NAMALWA (cell line): ENCODE data around the gene TMEM94.
"Not testable (repeated sequence)": the region's sequence is repeated elsewhere in the genome, so short reads cannot be mapped to it uniquely, and the experiment has no call there.

Source experiments
- DNase-seq: peaks from one replicate; pipeline ENCODE4 v3.0.0-alpha.2; 2015; ENCODE audit warnings: low spot score

TMEM94 gene

DNA sequence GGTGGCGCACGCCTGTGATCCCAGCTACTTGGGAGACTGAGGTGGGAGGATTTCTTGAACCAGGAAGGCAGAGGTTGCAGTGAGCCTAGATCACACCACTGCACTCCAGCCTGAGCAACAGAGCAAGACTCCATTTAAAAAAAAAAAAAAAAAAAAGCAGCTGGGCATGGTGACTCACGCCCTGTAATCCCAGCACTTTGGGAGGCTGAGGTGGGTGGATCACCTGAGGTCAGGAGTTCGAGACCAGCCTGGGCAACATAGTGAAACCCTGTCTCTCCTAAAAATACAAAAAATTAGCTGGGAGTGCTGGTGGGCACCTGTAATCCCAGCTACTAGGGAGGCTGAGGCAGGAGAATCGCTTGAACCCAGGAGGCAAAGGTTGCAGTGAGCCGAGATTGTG, 10.5 kb upstream of the TMEM94 start:
- not testable (repeated sequence) for DNase-seq

DNA sequence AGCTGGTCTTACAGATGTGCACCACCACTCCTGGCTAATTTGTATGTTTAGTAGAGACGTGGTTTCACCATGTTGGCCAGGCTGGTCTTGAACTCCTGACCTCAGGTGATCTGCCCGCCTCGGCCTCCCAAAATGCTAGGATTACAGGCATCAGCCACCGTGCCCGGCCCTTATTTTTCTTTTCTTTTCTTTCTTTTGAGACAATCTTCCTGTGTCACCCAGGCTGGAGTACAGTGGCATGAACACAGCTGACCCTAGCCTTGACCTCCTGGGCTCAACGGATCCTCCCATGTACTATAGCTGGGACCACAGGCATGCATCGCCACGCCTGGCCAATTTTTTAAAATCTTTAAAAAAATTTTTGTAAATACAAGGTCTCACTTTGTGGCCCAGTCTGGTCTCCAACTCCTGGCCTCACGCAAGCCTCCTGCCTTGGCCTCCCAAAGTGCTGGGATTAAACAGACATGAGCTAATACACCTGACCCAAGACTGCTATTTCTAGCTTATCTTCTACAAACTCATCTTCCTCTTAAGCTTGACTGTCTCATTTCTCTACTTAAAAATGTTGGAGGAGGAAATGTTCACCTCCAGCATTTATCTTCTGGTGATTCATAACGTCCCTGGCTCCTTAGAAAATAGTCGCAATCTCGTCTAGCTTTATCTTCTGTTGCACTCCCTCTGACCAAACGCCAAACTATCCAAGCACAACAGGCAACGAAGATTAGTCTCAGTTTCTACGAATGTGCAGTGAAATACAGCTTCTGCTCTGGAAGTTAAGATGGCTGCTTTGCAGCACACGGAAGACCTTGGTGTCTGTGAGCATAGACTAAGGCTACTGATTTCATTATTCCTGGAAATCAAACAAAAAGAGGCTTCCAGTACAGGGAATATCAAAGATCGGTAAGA, 8.2 kb upstream of the TMEM94 start:
- DNase-seq = no peak

DNA sequence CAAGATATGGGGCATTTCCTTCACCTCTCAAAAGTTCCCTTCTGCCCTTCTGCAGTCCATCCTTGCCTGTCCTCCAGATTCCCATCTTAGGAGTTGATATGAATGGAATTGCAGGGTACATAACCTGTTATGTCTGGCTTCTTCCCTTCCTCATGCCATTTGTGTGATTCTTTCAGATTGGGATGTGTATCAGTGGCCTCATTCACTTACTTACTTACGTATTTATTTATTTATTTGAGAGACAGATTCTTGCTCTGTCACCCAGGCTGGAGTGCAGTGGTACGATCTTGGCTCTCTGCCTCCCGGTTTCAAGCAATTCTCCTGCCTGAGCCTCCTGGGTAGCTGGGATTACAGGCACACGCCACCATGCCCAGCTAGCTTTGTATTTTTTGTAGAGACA, 6.2 kb upstream of the TMEM94 start:
- no peak for DNase-seq

DNA sequence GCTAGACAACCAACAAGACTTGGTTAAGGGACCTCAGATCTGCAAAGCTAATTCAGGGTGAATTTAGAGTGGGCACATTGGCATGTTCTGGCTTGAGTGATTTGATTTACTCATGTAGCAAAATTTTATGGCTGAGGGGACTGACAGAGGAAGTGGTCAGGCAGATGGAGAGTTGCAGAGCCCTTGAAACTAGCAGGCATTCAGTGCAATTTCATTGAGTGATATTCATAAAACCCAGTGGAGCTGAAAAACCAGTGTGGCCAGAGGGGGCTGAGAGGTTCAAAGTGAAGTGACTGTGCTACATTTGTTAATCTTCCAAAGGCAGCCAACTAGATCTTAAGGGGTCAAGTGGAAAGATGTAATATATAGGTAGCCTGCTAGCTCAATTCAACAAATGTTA, 2.2 kb upstream of the TMEM94 start:
- DNase-seq = peak; percentile 39

DNA sequence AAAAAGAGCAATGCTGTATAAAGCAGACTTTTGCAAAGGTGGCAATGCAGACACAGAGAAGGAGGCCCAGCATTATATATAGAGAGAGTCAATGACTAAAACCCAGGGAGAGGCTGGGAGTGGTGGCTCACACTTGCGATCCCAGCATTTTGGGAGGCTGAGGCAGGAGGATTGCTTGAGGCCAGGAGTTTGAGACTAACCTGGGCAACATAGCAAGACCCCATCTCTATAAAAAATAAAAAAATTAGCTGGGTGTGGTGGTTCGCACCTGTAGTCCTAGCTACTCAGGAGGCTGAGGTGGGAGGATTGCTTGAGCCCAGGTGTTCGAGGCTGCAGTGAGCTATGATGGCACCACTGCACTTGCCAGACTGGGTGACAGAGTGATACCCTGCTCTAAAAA, 1.8 kb upstream of the TMEM94 start:
- DNase-seq = not testable (repeated sequence)

DNA sequence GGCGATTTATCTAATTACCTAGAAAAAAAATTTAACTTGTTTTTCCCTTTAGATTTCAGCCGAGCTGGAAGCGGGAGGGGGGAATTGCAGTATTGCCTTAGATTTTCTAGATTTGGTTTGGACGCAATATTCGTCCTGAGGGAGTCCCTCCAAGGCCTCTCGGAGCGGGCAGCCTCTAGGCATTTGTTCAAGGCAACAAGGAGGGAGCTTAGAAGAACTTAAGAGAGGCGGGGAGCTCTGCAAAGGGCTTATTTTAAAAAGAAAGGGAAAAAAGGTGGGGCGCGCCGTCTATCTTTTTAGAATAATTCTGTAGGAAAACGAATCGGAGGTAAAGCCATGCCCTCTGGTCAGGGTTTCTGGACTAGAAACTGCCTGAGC, 407 bp upstream of the TMEM94 start:
- DNase-seq = no peak

DNA sequence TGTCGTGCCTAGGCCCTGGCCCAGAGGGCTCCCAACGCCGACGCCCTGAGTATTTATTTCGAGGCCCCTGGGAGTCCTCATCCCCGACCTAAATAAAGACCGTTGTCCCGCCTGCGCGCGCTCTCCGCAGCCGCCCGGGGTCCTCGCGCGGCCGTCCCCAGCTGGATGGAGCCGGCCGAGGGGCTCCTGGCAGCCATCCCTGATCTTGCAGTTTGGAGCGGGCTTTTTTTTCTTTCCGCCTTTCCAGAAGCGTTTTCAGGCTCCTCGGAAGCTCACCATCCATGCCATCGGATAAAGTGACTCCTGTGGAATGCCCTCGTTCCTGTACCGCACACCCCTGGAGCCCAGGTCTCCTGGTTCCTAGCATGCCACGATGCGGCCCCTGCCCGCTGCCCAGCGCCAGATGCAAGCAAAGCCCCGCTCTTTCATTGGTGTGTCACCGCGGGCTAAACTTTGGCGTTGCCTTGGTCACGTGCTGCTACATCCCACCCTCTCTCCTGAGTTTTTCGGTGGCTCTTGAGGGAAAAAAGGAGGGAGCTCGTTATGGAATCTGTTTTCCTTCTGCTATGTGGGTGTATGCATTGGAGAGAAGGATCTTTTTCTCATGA, 716 bp downstream of the TMEM94 start:
- no peak for DNase-seq

DNA sequence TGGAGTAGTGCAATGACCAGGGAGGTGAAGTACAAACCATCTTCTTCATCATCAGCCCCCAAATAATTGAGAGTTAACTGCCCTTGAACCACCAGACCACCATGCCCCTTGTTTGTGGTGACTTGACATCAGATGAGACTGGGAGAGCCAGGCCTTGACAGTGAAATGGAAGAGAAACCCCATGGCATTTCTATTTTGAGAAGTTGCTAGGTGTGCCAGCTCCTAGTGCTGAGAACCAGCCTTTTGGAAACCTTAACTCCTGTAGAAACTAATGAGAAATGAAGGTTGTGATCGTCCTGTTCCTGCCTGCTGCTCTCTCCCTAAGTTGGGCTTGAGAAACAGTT, 2.8 kb downstream of the TMEM94 start:
- no peak for DNase-seq

DNA sequence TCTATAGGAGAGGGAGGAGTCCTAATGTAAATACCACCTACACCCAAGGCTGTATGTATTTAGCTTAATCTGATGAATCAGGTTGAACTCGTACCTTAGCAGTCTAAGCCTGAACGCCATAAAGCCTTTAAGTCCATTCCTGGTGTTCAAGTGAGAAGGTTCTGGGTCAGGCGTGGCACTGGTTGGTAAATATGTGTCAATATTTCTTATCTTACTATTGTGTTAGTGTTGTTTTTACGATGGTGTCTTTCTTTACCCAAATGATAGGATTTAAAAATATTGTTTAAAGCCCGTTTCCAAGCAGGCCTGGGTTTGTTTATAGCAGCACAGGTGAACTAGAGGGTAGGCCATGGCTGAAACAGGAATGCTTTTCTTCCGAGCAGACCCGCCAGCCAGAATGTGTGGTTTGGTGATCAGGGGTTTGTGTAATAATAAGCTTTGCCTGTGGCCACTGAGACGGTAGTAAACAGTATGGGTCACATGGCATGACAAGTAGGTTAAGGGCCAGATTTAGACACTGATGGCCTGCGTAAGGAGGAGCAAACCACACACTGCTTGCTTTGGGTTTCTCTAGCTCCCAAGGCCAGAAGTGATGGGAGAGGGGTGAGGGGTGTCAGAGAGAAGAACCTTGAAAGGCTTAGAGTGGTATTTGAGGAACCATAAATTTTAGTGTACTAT, 3.3 kb downstream of the TMEM94 start:
- DNase-seq = peak; percentile 57

DNA sequence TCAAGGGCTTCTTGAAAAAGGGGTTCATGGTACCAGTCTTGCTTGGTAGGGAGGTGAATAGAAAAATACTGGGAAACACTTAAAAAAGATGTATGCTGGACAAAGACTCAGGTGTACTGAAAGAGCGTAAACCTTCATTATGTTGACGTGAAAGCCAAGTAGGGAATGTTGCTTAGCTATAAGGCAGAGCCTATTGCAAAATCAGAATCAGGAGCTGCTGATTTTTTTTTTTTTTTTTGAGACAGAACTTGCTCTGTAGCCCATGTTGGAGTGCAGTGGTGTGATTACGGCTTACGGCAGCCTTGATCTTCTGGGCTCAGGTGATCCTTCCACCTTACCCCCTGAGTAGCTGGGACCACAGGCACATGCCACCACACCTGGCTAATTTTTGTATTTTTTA, 3.9 kb downstream of the TMEM94 start:
- no peak for DNase-seq

DNA sequence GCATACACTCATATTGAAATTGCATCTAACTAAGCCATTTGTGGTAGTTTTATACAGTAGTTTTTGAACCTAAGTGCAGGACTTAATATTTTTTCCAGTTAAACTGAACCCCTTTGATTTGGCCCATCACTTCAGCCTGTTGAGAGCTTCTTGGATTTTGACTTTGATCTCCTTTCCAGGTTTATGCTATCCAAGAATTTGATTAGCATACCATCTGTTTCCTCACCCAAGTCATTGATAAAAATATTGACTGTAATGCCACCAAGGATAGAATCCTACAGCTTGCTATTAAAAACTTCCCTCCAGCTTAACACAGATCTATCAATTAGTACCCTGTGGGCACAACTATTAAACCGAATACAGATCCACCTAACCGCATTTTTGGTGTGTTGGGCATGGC, 7.2 kb downstream of the TMEM94 start:
- no peak for DNase-seq

DNA sequence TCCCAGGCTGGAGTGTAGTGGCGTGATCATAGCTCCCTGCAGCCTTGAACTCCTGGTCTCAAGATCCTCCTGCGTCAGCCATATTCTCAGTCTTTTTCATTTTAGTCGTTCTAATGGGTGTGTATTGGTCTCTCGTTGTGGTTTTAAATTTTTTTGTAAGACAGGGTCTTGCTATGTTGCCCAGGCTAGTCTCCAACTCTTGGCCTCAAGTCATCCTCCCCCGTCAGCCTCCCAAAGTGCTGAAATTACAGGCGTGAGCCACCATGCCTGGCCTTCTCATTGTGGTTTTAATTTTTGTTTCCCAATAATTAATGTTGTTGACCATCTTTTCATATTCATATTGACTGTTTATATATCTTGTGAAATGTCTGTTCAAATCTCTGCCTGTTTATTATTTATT, 8.6 kb downstream of the TMEM94 start:
- no peak for DNase-seq

DNA sequence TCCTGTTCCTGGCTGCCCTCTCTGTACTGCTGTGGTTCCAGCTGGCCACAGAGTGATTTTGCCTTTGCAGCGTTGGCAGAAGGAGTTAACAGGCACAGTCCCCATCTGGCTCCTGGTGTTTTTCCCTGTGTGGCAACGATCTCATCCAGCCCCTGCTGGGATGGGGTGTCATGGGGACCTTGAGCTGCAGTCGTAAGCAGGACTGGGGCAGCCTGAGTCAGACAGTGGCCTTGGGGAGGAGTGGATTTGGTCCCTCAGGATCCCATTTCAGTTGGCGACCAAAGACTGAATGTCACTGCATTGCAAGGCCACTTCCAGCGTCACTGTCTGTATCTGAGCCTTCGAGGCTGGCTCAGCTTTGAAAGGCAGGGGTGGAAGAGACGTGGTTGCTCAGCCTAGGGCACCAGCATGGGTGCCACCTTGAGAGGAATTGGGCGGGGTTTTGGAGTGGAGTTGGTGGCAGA, 11.9 kb downstream of the TMEM94 start:
- no peak for DNase-seq

DNA sequence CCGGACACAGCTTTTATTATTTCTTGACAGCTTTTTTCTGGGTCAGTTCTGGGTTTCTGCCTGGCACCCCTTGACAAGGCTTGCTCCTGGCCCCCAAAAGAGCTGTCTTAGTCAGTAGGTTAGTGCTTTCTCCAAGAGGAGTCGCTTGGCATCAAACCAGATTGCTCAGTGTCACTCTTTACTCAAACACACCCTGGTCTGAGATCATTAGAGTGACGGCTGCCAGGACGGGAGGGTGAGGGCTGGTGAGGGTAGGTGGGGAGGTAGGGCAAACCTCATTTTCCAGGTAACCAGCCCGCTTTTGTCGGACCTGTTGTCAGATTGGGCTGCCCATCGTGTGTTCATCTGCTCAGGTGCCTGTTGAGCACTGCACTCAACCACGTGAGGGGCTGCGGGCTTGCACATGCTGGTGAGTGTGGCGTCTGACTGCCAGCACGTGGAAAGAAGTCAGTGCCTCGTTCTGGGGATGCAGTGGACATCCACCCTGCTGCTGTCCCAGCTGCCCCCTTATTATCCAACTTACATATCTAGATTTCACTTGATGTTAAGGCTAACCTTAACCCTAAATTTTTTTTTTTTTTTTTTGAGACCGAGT, 12.4 kb downstream of the TMEM94 start:
- no peak for DNase-seq

DNA sequence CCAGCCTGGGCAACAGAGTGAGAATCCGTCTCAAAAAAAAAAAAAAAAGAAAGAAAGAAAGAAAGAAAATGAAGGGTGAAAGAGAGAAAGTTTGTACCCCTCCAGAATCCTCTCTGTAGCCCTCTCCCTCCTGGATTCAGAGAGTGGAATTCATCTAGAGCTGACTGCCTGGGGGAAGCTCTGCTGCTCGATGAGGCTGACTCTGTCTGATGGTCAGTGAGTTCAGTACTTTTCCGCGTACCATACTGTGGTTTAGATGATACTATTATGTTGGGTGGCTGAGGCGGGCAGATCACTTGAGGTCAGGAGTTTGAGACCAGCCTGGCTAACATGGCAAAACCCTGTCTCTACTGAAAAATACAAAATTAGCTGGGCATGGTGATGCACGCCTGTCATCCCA, 14.8 kb downstream of the TMEM94 start:
- no peak for DNase-seq

DNA sequence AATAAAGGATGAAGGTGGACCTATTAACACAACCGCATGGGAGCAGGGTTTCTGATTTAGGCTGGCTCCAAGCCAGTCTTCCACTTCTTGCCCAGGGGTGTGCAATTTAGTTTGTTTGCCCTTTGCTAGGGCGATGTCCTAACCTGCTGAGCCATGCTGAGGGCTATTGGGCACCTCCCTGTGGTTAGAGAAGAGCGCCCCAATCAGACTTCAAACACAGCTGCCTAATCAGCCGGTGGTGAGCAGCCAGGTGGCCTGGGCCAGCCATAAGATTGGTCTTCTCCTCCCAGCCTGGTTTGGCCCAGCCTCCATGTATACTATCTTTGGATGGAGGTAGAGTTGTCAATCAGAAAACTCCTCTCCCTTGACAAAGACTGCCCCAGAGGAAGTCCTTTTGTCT, 15.7 kb downstream of the TMEM94 start:
- peak; percentile 37 for DNase-seq

DNA sequence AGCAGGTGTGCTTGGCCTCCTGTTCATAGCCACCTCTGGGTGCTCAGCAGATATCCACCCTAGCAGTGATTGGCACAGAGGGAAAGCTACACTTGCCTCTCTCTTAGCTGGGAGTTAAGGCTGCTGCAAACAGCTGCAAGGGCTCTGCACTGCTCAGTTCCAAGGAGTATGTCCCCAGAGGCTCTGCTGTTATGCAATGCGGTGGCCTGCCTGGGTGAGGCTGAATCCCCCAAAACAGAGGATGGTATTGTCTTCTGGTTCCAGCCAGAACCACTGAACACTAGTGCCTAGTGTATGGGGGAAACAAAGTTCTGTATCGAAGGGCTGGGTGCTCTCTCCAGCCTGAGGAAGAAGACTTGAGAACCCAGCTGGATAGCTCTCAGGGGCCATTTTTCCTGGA, 16.8 kb downstream of the TMEM94 start:
- DNase-seq = no peak

DNA sequence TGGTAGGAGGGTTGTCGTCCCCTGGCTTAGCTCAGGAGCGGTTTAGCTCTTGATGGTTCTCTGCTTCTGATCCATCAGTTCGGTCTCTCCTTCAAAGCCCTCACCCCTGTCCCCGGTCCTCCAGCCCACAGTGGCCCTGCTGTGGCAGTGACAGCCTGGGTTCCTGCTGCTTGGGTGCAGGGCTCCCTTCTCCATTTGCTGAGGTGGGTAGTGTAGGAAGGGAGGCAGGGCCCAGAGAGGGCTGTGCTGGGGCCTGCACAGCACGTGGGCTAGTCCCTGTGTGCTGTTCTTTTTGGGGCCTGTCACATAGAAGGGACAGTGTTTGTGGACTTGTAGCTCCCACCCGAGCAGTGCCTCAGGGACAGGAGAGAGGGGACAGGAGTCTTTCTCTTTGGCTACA, 18.3 kb downstream of the TMEM94 start:
- DNase-seq = no peak

DNA sequence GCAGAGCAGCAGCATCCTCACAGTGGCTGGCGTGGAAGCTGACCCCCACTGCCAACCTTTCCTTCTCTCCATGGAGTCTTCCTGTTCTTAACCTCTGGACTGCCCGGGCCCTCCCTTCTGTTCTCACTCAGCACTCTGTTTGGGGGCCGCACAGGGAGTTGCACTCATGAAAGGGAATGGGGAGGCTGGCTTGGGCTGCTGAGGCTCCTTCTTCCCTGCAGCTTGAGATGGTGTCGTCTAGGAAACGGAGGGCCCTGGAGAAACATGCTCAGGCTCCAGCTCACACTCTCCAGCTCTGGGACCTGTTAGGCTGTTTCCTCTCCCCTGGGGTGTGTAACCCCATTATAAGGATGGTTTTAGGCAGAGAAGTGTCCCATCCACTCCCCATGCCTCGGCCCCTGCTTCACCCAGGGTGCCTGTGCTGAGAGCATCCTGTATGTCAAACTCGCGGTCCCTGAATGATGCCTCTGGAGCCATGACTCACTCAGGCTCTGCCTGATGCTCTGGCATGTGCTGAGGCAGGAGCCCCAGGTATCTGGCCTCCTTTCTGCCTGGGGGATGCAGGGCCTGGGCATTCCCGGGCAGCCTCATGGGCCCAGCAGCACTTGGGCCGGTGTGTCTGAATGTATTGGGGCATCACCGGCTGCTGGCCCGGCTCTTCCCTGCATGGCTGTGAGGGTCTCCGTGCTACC, 18.9 kb downstream of the TMEM94 start:
- DNase-seq = no peak

DNA sequence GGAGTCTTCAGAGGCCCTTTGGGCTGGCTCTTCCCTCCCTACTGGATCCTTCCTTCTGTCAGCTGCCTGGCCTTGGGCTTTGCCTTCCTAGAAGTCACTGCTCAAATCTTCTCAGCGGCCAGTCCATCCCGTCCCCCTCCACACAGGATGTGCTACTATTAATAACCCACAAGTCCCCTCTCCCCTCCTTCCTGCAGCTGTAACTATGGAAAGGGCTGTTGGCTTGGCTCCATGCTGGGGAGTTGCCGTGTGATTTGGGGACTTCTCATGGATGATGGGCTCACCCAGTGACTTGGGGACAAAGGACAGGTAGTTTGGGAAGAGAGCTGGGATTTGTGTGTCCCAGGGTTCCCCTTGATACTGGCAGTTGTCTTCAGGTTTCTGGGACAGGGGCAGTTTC, 19.4 kb downstream of the TMEM94 start:
- DNase-seq = no peak

DNA sequence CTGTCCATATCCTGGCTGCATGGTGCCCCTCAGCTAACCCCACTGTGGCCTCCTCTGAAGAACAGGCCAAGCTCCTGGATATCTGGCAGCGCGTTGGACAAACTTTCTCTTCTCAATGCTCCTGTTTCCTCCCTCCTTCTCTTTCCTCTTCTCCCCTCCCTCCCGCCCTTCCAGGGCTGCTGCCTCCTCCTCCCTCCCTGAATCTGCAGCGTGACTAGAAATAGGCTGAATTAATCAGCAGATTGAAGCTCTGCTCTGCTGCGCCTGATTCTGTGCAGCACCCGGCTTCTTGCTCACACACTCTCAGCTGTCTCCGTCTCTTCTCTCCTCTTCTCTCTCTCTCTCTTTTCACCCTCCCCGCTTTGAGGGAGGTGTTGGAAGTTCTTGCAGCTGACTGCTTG, 19.8 kb downstream of the TMEM94 start:
- DNase-seq = no peak

DNA sequence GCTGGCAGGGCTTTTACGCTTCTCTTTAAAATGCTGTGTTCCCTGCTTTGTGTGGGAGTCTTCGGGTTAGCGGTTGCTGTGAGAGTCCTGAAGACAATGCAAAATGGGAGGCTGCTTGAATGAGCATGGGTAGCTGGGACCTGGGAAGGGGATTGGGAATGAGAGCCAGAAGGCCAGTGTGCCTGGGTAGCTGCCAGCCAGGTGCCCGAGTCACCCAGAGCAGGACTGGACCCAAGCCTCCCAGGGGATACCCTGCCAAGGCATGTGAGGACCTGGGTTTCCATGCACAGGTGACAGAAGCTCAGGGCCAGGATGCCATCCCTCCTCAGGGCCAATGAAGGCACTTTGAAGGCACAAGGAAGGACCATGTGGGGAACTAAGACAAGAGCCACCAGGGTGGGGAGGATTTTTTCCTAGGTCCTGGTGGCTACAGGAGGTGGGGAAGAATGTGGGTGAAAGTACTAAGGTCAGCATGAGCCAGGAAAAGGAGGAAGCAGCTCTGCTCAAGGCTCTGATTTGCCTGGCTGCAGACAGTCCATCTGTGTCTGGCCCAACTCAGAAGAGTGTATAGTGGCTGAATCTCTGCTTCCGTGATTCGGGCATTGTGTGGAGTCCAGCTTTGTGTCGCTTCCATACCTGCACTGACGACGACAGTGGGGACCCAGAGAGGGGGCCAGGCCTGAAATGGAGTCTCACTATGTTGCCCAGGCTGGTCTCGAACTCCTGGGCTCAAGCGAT, 20.5 kb downstream of the TMEM94 start:
- DNase-seq = no peak
